ENCODE data around the gene PLGRKT. TPM values are rescaled to one million over a fixed set of nuclear protein-coding genes. Genes with fewer than 3 reads are reported as not detected.

Gene PLGRKT
- total and polyA plus RNA-seq, 2 experiments from 2014 or later, result 13.1 to 31.5 TPM

- H3K9me3 Mint-ChIP-seq, result peaks cover 13% of the 10 kb centered on the region; the same call in 2 of the 3 replicates
Observed at GRCh38 chr9:5315187-5315923, 122.4 kb downstream of the PLGRKT start.

More at GRCh38 chr9:5315187-5315923, 122.4 kb downstream of the PLGRKT start:
- ATAC-seq, result no peak
- H3K36me3 Mint-ChIP-seq (ENCODE audit: low read depth), result no peaks in the 10 kb centered on the region; the same call in 1 of the 3 replicates
- no peak overlapping the region for H3K4me2 ChIP-seq
- H3K36me3 ChIP-seq (ENCODE audit: insufficient read depth), result no peaks in the 10 kb centered on the region
- no peak for DNase-seq (ENCODE audit: low spot score)
- H4K20me1 ChIP-seq (replicated peaks; ENCODE audit: insufficient read depth), result no peaks in the 10 kb centered on the region; the same call in 1 of the 2 replicates
- no peaks in the 10 kb centered on the region for H3K27me3 ChIP-seq (ENCODE audit: insufficient read depth)
- no peaks in the 10 kb centered on the region for H3K27me3 Mint-ChIP-seq (ENCODE audit: insufficient read depth, low read depth, poor library complexity)
- no peaks in the 10 kb centered on the region for H3K4me1 ChIP-seq (ENCODE audit: insufficient read depth)
- H3K4me1 Mint-ChIP-seq, result no peaks in the 10 kb centered on the region
- no peak overlapping the region for H3K4me3 Mint-ChIP-seq
- TF ChIP-seq REST (IDR thresholded peaks at IDR 0.05; ENCODE audit: unreplicated experiment) (no peak), POLR2AphosphoS5 (IDR thresholded peaks at IDR 0.05; ENCODE audit: low read depth) (no peak), ZNF114 (CRISPR knock-in tag; IDR thresholded peaks at IDR 0.05) (no peak), EZH2 (IDR thresholded peaks at IDR 0.05; ENCODE audit: low read depth, unreplicated experiment) (no peak), EZH2phosphoT487 (IDR thresholded peaks at IDR 0.05; ENCODE audit: unreplicated experiment) (no peak), CREB1 (CRISPR knock-in tag; IDR thresholded peaks at IDR 0.05; ENCODE audit: low read depth) (no peak), CTCF (conservative IDR thresholded peaks at IDR 0.05; ENCODE audit: low read depth in 2 of 2) (no peak)
- H3K4me3 ChIP-seq, result no peak overlapping the region
- no peaks in the 10 kb centered on the region for H3F3A ChIP-seq (replicated peaks; ENCODE audit: low read depth)
- H3K27ac Mint-ChIP-seq, result no peak overlapping the region
- H2AFZ ChIP-seq, result no peak overlapping the region
- H3K27ac ChIP-seq (ENCODE audit: low read depth), result no peak overlapping the region
- no peaks in the 10 kb centered on the region for H3K79me2 ChIP-seq (replicated peaks; ENCODE audit: insufficient read depth)
- 0 out of 2 replicates have a peak, but pooled peaks cover 5% of the 10 kb centered on the region for H3K9me2 ChIP-seq (ENCODE audit: insufficient read depth)
